Dedifferentiated amniotic fluid mesenchymal stem cell (primary cell): Measurements from ENCODE around the gene FOXP1.
"Not testable (repeated sequence)": the region's sequence is repeated elsewhere in the genome, so short reads cannot be mapped to it uniquely, and the experiment has no call there.

Experiments used
- DNase-seq: peaks from one replicate; pipeline ENCODE4 v3.0.0-alpha.2; 2016; ENCODE audit errors: extremely low spot score

FOXP1 gene

DNA sequence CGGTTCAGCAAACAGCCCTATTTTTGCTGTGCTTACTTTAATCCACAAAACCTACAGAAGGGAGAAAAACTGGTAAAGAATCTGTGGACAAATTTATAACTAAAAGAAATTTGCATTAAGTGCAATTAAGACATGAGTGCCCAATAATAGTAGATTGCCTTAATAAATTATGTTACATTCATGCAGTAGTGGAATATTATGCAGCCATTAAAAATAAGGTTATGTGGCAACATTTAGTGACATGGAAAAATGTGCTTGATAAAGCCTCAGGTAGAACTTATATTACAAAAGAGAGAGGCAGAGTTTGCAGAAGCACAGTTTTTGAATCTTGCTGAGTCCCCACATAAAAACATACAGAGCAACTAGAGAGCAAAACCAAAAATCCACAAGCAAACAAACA is 253.0 kb downstream of the FOXP1 start:
- DNase-seq: no peak

DNA sequence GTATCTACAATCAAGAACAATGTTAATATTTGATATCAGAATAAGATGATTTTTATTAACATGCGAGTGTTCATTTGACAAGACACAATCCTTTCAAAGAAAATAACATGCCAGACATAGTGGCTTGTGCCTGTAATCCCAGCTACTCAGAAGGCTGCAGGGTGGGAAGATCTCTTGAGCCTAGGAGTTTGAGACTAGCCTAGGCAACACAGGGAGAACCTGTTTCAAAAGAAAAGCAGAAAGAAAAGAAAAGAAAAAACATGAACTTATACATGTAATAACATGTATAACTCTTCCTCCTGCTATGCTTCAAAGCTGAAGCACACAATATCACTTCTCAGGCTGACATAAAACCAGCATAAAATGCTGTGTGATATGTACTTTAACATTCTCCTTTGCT is 253.7 kb downstream of the FOXP1 start:
- no peak for DNase-seq

DNA sequence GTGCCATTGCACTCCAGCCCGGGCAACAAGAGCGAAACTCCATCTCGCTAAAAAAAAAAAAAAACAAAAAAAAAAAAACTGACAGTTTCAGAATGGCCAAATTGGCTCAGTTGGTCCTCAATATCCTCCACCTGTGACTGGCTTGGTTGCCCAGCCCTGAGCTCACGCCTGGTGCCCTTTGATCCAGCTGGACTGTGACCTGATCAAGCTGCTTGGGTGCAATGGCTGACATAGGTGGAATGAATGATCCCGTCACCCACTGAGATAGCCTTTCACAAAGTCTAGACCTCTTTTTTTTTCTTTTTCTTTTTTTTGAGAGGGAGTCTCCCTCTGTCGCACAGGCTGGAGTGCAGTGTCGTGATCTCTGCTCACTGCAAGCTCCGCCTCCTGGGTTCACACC is 254.6 kb downstream of the FOXP1 start:
- DNase-seq: no peak

- no peak for DNase-seq
Observed at GRCh38 chr3:71327936-71328335, 255.6 kb downstream of the FOXP1 start.

DNA sequence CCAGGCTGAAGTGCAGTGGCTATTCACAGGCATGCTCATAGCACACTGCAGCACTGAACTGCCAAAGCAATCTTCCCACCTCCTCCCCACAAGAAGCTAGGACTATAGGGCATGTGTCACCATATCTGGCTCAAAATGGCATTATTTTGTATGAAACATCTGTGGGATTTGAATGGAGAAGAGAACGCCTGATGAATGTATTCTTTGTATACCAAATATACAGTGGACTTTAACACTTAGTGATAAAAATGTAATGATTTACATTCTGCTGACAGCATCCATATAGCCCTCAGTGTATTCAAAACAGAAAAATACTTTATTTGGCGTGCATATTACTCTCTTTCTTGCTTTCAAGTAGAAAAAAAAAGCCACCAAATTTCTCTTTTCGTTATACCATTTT is 257.8 kb downstream of the FOXP1 start:
- DNase-seq: no peak

GRCh38 chr3:71324224-71324623 is 259.3 kb downstream of the FOXP1 start:
- not testable (repeated sequence) for DNase-seq

- DNase-seq: no peak
Observed at GRCh38 chr3:71323558-71323957, 260.0 kb downstream of the FOXP1 start.

DNA sequence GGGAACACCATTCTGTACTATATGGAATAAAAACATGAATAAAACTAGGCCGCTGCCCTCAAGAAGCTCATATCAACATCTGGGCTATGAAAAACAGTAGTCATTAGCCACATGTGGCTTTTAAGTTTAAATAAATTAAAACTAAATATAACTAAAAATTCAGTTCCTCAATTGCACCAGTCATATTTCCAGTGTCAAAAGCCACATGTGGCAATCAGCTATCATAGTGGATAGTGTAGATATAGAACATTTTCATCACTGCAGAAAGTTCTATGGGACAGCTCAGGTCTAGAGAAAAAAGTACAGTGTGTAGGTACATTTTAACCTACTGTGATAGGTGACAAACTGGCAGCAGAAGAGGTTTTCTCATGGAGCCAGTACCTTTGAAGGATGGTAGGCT is 261.4 kb downstream of the FOXP1 start:
- no peak for DNase-seq

GRCh38 chr3:71319771-71320170 is 263.8 kb downstream of the FOXP1 start:
- DNase-seq: no peak

DNA sequence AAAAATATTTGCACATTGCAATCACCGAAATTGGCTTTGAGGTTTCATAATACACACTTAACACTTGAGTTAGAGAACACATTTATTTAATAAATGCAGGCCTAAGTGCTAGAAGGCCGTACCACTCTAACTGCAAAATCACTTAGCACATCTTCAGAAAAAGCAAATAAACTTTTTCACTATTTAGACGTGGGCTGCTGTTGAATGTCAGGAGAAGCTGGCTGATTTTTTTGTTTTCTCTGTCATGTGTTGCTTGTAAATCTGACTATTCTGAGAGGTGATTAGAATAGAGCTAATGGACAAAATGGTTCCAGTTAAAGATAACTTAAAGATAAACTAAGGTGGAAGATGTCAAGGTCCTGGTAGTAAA is 265.1 kb downstream of the FOXP1 start:
- DNase-seq: no peak

DNA sequence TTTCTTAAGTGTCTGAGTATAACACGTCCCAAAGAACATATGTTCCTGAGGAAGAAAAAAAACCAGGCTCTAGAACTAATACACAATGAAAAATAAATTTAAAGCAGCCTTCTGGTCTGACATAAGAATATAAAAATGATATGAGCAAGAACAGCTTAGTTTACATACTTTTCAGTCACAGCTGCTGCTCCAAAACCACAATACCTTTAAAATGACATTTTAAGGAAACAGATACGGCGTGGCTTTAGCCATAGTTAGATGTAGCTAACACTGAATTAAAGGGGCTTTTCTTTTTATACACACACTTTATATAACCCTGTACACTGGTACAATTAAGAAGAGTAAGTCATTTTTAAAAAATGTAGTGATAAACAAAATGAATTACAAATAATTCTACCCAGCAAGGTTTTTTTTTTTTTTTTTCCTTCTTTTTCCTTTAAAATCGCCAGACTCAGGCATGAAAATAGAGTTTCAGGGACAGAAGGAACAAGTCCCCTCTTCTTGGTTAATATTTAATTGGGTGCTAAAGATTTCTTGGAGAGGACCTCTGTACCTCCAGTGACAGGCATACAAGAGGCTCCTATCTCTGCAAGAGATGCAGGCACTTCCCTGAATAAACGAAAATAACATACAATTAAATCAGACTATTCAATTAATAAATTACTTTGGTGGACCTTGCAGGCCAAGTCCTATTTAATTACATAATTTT is 265.6 kb downstream of the FOXP1 start:
- peak; percentile 46 for DNase-seq

DNA sequence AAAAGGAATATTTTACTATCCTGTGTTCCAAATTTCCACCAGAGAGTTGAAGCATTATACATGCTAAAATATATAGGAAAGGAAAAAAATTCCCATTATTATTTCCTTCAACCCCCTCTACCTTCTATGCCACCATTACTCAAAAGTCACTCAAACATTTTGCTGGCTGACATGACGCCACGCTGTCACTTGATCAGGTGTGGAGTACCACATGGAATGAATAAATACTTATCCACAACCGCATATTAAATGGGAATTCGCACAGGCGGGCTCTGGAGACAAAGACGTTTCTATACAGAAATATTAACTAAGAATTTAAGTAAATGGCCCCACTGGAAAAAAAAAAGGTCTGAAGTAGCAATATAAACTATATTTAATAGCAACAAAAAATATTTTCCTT is 266.4 kb downstream of the FOXP1 start:
- no peak for DNase-seq

DNA sequence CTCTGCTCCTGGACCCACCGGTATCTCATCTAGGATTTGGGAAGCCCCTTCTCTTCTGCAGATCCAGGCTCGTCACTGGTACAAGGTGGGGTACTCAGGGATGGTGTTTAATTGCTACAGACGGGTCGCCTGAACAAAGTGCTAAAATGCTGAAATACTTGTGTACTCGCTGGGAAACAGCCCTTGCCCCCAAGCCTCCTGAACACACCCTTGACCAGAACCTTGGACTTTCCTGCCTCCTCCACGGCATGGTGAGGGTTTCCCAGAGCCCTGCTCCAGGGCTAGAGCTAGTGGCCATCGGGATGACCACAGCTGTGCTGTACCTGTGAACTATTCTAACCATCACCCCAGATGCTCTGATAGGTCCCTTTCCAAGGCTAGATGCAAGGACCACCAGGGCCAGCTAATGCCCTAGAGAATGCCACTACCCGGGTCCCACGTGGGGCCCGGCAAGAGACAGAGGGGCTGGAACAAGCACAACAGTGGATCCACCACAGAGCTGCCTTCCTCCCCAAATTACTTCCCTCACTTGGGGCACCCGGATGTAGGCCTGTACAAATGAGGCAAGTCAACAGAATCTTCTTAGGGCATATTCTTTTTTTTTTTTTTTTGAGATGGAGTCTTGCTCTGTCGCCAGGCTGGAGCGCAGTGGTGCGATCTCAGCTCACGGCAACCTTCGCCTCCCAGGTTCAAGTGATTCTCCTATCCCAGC is 267.3 kb downstream of the FOXP1 start:
- no peak for DNase-seq

- no peak for DNase-seq
Observed at GRCh38 chr3:71315431-71315830, 268.1 kb downstream of the FOXP1 start.

GRCh38 chr3:71313844-71314243 is 269.7 kb downstream of the FOXP1 start:
- DNase-seq: no peak

DNA sequence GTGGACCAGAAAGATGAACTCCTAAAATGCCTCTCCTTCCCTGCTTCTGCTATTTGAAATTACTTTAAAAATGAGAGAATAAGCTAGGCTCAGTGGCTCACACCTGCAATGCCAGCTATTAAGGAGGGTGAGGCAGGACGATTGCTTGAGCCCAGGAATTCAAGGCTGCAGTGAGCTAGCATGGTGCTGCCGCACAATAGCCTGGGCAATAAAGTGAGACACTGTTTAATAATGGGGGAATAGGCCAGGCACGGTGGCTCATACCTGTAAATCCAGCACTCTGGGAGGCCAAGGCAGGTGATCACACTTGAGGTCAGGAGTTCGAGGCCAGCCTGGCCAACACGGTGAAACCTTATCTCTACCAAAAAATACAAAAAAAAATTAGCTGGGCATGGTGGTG is 271.1 kb downstream of the FOXP1 start:
- DNase-seq: no peak

DNA sequence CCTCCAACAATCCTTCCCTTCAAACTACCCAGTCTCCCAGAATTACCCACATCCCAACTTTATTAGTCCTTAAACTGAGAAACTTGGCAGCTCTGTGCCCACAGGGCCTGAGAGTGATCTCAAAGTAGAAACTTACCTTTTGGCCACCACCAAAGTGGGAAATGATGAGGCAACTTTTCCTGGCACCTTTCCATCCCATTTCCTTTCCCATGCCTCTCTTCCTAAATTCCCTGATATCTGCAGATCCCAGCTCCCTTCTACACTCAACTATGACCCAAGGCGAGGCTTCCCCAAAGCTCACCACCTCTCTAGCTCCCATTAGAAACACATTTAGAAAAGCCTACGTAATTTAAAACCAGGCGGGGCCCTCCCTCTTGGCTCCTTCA is 271.9 kb downstream of the FOXP1 start:
- DNase-seq: no peak

DNA sequence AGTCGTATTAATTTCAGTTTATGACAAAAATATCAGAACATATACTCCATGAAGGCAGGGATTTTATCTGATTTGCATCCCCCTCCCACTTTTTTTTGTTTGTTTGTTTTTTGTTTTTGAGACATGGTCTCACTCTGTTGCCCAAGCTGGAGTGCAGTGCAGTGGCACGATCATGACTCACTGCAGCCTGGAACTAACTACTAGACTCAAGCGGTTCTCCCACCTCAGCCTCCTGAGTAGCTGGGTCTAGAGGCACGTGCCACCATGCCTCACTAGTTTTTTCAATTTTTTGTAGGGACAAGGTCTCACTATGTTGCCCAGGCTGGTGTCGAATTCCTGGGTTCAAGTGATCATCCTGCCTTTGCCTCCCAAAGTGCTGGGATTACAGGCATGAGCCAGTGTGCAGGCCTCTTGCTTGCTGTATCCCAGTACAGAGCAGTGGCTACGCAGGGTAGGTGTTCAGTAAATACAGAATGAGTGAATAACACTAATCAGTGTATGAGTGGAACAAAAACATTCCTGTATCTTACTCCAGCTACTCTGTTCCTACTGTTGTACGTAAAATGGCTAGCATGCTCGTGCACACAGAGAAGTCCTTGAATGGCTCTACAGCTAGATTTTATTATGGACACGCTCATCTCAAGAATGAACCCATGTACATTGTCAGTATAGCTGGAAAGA is 272.4 kb downstream of the FOXP1 start:
- no peak for DNase-seq

GRCh38 chr3:71310359-71310979 is 273.1 kb downstream of the FOXP1 start:
- no peak for DNase-seq

DNA sequence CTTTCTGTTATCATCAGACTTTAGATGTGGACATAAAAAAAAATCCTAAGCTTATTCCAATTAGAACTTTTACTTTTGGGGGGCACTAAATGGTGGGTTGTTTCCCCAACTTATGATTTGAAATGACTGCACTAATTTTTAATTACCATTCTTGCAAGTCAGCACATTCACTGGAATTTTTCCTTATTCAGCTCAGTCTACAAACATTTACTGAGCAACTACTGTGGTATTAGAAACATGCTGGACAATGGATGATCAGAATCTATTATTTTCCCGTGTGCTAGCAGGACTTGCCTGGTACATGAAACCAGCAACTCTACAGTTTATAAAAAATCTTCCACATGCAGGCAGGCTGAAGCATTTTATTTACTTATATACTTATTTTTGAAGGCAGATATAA is 273.6 kb downstream of the FOXP1 start:
- DNase-seq: no peak

- DNase-seq: peak; percentile 47
Observed at GRCh38 chr3:71309342-71309741, 274.2 kb downstream of the FOXP1 start.

DNA sequence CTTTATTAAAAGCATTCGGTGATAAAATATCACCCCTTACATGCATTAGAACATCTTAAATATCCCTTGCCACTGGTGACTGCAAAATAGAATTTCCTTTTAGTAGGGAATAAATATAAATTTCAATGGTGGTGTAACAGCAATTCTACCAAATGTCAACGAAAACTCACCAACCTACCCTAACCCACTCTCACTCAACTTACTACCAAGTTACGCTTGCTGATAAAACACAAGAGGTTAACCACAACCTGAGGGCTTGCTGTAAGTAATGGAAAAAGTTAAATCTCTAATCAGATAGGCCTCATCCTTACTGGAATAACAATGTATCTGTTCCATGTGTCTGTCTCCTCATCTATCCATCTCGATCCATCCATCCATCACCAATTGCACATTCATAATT is 274.7 kb downstream of the FOXP1 start:
- DNase-seq: no peak
